ENCODE data around the gene TMC2. TPM values are rescaled to one million over a fixed set of nuclear protein-coding genes. Genes with fewer than 3 reads are reported as not detected.

The TMC2 gene
- total and polyA plus RNA-seq, 2 of the 8 experiments (the other 6 are each of a cell fraction or from before 2014, with no cell fraction given), result not detected

GRCh38 chr20:2690718-2691117 lies 154.3 kb downstream of the TMC2 start:
- no peak overlapping the region for H3K4ac ChIP-seq (replicated peaks; ENCODE audit: insufficient read length, low read depth, low read length)
- no peaks in the 10 kb centered on the region for H3K79me2 ChIP-seq (ENCODE audit: control insufficient read depth in 1 of 2, insufficient read depth in 2 of 2, low read length in 2 of 2)
- no peaks in the 10 kb centered on the region for H3K79me1 ChIP-seq (ENCODE audit: low read depth, low read length)
- no peak overlapping the region for H4K5ac ChIP-seq (ENCODE audit: insufficient read length, low read depth, low read length)
- H3K23ac ChIP-seq (ENCODE audit: insufficient read length), result no peak overlapping the region
- H3K56ac ChIP-seq (replicated peaks; ENCODE audit: insufficient read length, low read depth, low read length), result no peak overlapping the region
- no peak overlapping the region for H3K27ac ChIP-seq (ENCODE audit: low read depth, low read length)
- H4K20me1 ChIP-seq (replicated peaks in 1 of 2; ENCODE audit: control insufficient read depth in 1 of 2, insufficient read depth in 2 of 2, low read length in 2 of 2), result peaks cover 5 to 7% of the 10 kb centered on the region in 2 experiments
- no peak overlapping the region for H3K18ac ChIP-seq (ENCODE audit: extremely low read depth, low read length)
- WGBS, 2 experiments (ENCODE audit: extremely low coverage in 1 of 2, insufficient coverage in 1 of 2, insufficient read length in 1 of 2, insufficient replicate concordance in 2 of 2, low coverage in 1 of 2, low lambda C conversion rate in 2 of 2, missing lambda C conversion rate in 1 of 2), result 80% methylated on average over 6 of the region's 6 CpGs; no CpG with 5 or more reads in 1 of the 2 experiments
- H2AFZ ChIP-seq (ENCODE audit: low read length), result no peak overlapping the region
- no peak overlapping the region for H3K14ac ChIP-seq (ENCODE audit: insufficient read length)
- no peaks in the 10 kb centered on the region for H3K9me3 ChIP-seq (ENCODE audit: insufficient read depth in 2 of 2, low read depth in 1 of 2, low read length in 1 of 2)
- H4K91ac ChIP-seq (replicated peaks; ENCODE audit: insufficient read length, low read length), result no peak overlapping the region
- H4K8ac ChIP-seq (ENCODE audit: extremely low read depth, insufficient read depth, low read length), result no peak overlapping the region
- no peak overlapping the region; the same call in 1 of the 2 replicates for H2AK5ac ChIP-seq (ENCODE audit: low read depth, low read length)
- no peak overlapping the region for H3K9ac ChIP-seq (replicated peaks in 1 of 4; ENCODE audit: extremely low read depth in 1 of 4, low read depth in 3 of 4, low read length in 3 of 4)
- no peak overlapping the region for H3K4me3 ChIP-seq (ENCODE audit: extremely low read depth in 1 of 4, insufficient read depth in 2 of 4, low read depth in 3 of 4, low read length in 4 of 4)
- FAIRE-seq (no peak), DNase-seq (ENCODE audit: low read depth in 1 of 2, low spot score in 2 of 2) (no peak)
- ChIA-PET POLR2A (ENCODE audit: partially characterized antibody) (no interaction called here), CTCF (ENCODE audit: partially characterized antibody) (interaction anchor here (1.2 to 9.2 kb wide), 6 partner anchors 8 to 99 kb away, joined by 3 to 151 read pairs (median 40); no protein-coding TSS in a partner anchor)
- H3K4me1 ChIP-seq (replicated peaks in 1 of 4; ENCODE audit: control insufficient read depth in 3 of 4, insufficient read depth in 4 of 4, low read length in 3 of 4), result peaks cover 3 to 29% (median 11%) of the 10 kb centered on the region in 4 experiments
- H3K27me3 ChIP-seq (replicated peaks in 1 of 4; ENCODE audit: control insufficient read depth in 3 of 4, extremely low read depth in 1 of 4, insufficient read depth in 3 of 4, low read length in 3 of 4), result peaks cover 52 to 69% (median 66%) of the 10 kb centered on the region in 4 experiments
- H3K36me3 ChIP-seq (ENCODE audit: control insufficient read depth in 2 of 4, insufficient read depth in 4 of 4, low read length in 3 of 4), result no peaks in the 10 kb centered on the region; a peak in 1 of 8 replicates
- no peak overlapping the region for H3K4me2 ChIP-seq (ENCODE audit: insufficient read depth in 1 of 2, low read depth in 2 of 2, low read length in 2 of 2)
- H2BK5ac ChIP-seq (ENCODE audit: low read depth, low read length), result no peak overlapping the region
- H2BK20ac ChIP-seq (ENCODE audit: low read length), result no peak overlapping the region
- peaks cover 3% of the 10 kb centered on the region; the same call in 1 of the 2 replicates for H3K23me2 ChIP-seq (ENCODE audit: low read depth, low read length)
- no peak overlapping the region for H2BK12ac ChIP-seq (ENCODE audit: low read depth, low read length)
- H2BK120ac ChIP-seq (replicated peaks; ENCODE audit: low read depth, low read length), result no peak overlapping the region
- H2BK15ac ChIP-seq (ENCODE audit: low read length), result no peak overlapping the region
- TF ChIP-seq HDAC6 (IDR thresholded peaks at IDR 0.05; ENCODE audit: low read depth, low read length) (no peak), JUN (IDR thresholded peaks at IDR 0.05; ENCODE audit: low read depth, low read length) (no peak), FOSL1 (IDR thresholded peaks at IDR 0.05; ENCODE audit: insufficient read depth, low read depth, low read length) (no peak), BCL11A (IDR thresholded peaks at IDR 0.05; ENCODE audit: low read depth in 2 of 2, low read length in 2 of 2) (no peak), EP300 (IDR thresholded peaks at IDR 0.05; ENCODE audit: borderline replicate concordance in 1 of 2, low read depth in 2 of 2, low read length in 2 of 2) (no peak), SRF (IDR thresholded peaks at IDR 0.05; ENCODE audit: low read depth, low read length) (no peak), CHD1 (IDR thresholded peaks at IDR 0.05; ENCODE audit: low read depth, low read length) (no peak), RFX5 (IDR thresholded peaks at IDR 0.05; ENCODE audit: borderline replicate concordance, low read depth, low read length) (no peak), SP4 (IDR thresholded peaks at IDR 0.05; ENCODE audit: low read length) (no peak), SP1 (IDR thresholded peaks at IDR 0.05; ENCODE audit: low read depth, low read length) (no peak), SIX5 (IDR thresholded peaks at IDR 0.05; ENCODE audit: low read depth, low read length) (no peak), USF2 (IDR thresholded peaks at IDR 0.05; ENCODE audit: low read length) (no peak), RXRA (IDR thresholded peaks at IDR 0.05; ENCODE audit: insufficient read depth, low read depth, low read length) (no peak), SIRT6 (IDR thresholded peaks at IDR 0.05; ENCODE audit: low read length) (no peak)

All from H1 (cell line).